HL-60 (cell line): Measurements from ENCODE around the gene CD300LF.

Experiments
- DNase-seq, 2 experiments: peaks; one replicate each; pipeline ENCODE4 v3.0.0-alpha.2; 2010 to 2020; ENCODE audit warnings: low read depth in 1 of 2, low spot score in 1 of 2
- H3K27ac ChIP-seq: fragments of 250-450 bp; sonication (Bioruptor Pico); replicated peaks from 2 replicates; pipeline ENCODE4 v1.5.1; 2020; ENCODE audit warnings: mild to moderate bottlenecking, moderate library complexity
- H3K27me3 ChIP-seq: fragments of 250-450 bp; sonication (Bioruptor Pico); 2 replicates; pipeline ENCODE4 v1.5.1; 2021; ENCODE audit warnings: mild to moderate bottlenecking, moderate library complexity; ENCODE audit not compliant: insufficient read depth, poor library complexity, severe bottlenecking
- H3K4me3 ChIP-seq: replicated peaks from 2 replicates; pipeline ENCODE4 v1.5.1; 2011; ENCODE audit warnings: mild to moderate bottlenecking, control low read depth, low read length; ENCODE audit not compliant: insufficient read depth
- CTCF ChIP-seq: IDR thresholded peaks from one replicate; pipeline ENCODE4 v1.5.1; 2011; ENCODE audit warnings: low read length, control low read depth, inconsistent platforms; ENCODE audit not compliant: insufficient read depth
- GABPA ChIP-seq: IDR thresholded peaks from 2 replicates; pipeline ENCODE4 v1.6.1; 2012; ENCODE audit warnings: low read depth
- POLR2AphosphoS5 ChIP-seq: IDR thresholded peaks from 2 replicates; pipeline ENCODE4 v1.6.1; 2012; ENCODE audit warnings: low read depth
- SPI1 ChIP-seq: IDR thresholded peaks from 2 replicates; pipeline ENCODE4 v1.6.1; 2012; ENCODE audit warnings: low read depth, mild to moderate bottlenecking, borderline replicate concordance
- TF ChIP-seq, protein P1 (sequence below): IDR thresholded peaks from 2 replicates; pipeline ENCODE4 v1.6.1; 2012; ENCODE audit warnings: low read depth; ENCODE audit not compliant: insufficient replicate concordance

The CD300LF gene

DNA sequence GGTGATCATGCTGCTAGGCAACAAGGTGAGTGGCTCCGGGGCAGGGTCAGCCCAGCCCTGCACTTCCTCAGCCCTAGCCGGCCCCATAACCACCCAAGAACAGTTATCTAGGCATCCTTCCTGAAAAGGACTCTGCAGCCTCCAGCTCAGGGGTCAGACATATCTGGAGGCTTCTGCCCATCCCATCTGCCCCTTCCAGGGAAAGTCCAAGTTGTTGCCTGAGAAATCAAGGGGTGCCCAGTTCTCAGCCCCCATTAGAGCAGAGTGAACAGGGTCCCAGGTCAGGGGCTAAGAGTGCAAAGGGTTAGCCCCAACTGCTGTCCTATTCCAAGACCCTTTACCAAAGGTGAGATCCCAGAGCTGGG lies 31.6 kb upstream of the CD300LF start:
- Histone ChIP-seq H3K27me3 (no peaks in the 10 kb centered on the region), H3K4me3 (no peak overlapping the region), H3K27ac (peak overlapping the region; percentile 17; the same call in 1 of the 2 replicates)
- TF ChIP-seq SPI1 (no peak), POLR2AphosphoS5 (no peak), CTCF (no peak), GABPA (no peak)
- TF ChIP-seq, protein P1, sequence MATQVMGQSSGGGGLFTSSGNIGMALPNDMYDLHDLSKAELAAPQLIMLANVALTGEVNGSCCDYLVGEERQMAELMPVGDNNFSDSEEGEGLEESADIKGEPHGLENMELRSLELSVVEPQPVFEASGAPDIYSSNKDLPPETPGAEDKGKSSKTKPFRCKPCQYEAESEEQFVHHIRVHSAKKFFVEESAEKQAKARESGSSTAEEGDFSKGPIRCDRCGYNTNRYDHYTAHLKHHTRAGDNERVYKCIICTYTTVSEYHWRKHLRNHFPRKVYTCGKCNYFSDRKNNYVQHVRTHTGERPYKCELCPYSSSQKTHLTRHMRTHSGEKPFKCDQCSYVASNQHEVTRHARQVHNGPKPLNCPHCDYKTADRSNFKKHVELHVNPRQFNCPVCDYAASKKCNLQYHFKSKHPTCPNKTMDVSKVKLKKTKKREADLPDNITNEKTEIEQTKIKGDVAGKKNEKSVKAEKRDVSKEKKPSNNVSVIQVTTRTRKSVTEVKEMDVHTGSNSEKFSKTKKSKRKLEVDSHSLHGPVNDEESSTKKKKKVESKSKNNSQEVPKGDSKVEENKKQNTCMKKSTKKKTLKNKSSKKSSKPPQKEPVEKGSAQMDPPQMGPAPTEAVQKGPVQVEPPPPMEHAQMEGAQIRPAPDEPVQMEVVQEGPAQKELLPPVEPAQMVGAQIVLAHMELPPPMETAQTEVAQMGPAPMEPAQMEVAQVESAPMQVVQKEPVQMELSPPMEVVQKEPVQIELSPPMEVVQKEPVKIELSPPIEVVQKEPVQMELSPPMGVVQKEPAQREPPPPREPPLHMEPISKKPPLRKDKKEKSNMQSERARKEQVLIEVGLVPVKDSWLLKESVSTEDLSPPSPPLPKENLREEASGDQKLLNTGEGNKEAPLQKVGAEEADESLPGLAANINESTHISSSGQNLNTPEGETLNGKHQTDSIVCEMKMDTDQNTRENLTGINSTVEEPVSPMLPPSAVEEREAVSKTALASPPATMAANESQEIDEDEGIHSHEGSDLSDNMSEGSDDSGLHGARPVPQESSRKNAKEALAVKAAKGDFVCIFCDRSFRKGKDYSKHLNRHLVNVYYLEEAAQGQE, result no peak
- DNase-seq, result no peak

DNA sequence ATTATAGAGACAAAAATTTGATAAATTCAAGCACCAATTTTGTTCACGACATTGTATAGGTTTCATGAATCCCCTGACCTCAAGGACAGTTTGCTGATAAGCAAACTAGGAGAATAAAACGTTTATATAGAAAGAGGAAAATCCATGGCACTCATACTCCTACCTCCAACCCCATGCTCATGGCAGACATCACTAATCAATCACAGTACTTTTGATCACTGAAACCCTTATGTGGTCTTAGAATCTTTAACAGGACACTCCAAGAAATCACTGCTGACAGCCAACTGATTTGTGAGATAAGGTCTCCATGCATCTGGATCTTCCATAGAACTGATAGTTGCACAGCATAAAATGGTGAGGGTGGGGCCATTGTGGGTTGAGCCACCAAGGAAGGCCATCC lies 31.0 kb upstream of the CD300LF start:
- Histone ChIP-seq H3K27me3 (no peaks in the 10 kb centered on the region), H3K4me3 (no peak overlapping the region), H3K27ac (peak overlapping the region; percentile 17; the same call in 1 of the 2 replicates)
- TF ChIP-seq SPI1, result no peak
- TF ChIP-seq GABPA, result no peak
- TF ChIP-seq POLR2AphosphoS5, result no peak
- TF ChIP-seq, protein P1, result no peak
- TF ChIP-seq CTCF, result no peak
- DNase-seq, result no peak

DNA sequence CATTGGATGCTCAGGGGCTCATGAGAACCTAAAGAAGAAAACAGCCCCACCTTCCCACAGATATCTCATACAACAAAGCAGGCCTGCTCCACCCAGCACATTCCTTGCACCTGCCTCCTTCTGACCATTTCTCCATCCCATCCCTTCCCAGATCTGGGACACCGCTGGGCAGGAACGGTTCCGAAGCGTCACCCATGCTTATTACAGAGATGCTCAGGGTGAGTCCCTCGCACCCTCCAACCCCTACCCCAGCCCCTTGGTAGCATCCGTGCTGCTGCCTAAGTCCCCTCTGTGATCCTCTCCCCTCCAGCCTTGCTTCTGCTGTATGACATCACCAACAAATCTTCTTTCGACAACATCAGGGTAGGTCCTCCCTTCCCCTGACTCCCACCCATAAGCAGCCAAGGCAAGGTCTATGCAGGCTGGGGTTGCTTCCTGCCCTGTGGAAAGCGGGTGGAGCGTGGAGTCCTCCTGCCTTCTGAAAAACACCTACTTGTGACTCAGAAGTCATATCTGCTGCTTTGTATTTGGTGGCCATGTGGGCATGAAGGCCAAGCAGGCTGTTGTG lies 30.3 kb upstream of the CD300LF start:
- no peak for TF ChIP-seq POLR2AphosphoS5
- TF ChIP-seq GABPA, result no peak
- TF ChIP-seq, protein P1, result no peak
- no peak for TF ChIP-seq CTCF
- TF ChIP-seq SPI1, result no peak
- Histone ChIP-seq H3K4me3 (no peak overlapping the region), H3K27me3 (no peaks in the 10 kb centered on the region), H3K27ac (peak overlapping the region; percentile 82)
- no peak for DNase-seq
